Ishikawa (cell line): ENCODE results near the gene PELI3.

Experiments
- CREB1 ChIP-seq: IDR thresholded peaks from 2 replicates; pipeline ENCODE4 v1.6.1; 2012; ENCODE audit warnings: low read depth
- EGR1 ChIP-seq: IDR thresholded peaks from 2 replicates; pipeline ENCODE4 v1.6.1; 2012
- EP300 ChIP-seq: IDR thresholded peaks from 2 replicates; pipeline ENCODE4 v1.6.1; 2012; ENCODE audit warnings: borderline replicate concordance
- MAX ChIP-seq: IDR thresholded peaks from 2 replicates; pipeline ENCODE4 v1.6.1; 2012
- NFIC ChIP-seq: IDR thresholded peaks from 2 replicates; pipeline ENCODE4 v1.6.1; 2012
- RAD21 ChIP-seq: IDR thresholded peaks from 2 replicates; pipeline ENCODE4 v1.6.1; 2012; ENCODE audit warnings: low read depth
- TAF1 ChIP-seq: IDR thresholded peaks from 2 replicates; pipeline ENCODE4 v1.6.1; 2012; ENCODE audit warnings: low read depth, mild to moderate bottlenecking
- TCF12 ChIP-seq: IDR thresholded peaks from 2 replicates; pipeline ENCODE4 v1.6.1; 2012; ENCODE audit warnings: low read depth
- TEAD4 ChIP-seq: IDR thresholded peaks from 2 replicates; pipeline ENCODE4 v1.6.1; 2012
- YY1 ChIP-seq: IDR thresholded peaks from 2 replicates; pipeline ENCODE4 v1.6.1; 2012; ENCODE audit warnings: low read depth
- ZBTB7A ChIP-seq: IDR thresholded peaks from 2 replicates; pipeline ENCODE4 v1.6.1; 2012; ENCODE audit warnings: low read depth
- TF ChIP-seq, protein P1 (sequence below): IDR thresholded peaks from 2 replicates; pipeline ENCODE4 v1.6.1; 2012
- TF ChIP-seq, protein P2 (sequence below): IDR thresholded peaks from 2 replicates; pipeline ENCODE4 v1.6.1; 2012; ENCODE audit warnings: low read depth, mild to moderate bottlenecking

The PELI3 gene

DNA sequence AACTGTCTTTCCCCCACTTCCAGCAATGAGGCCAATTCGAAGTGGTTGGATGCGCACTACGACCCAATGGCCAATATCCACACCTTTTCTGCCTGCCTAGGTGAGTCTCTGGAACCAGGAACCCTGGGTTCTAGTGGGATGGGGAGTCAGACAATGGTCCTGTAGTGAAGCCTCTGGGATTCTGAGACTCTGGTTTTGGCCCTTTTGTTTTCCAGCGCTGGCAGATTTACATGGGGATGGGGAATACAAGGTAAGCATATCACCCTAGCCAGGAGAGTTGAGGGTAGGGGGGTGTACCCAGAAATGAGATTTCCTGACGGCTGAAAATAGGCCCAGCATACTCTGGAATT is 44.3 kb downstream of the PELI3 start:
- no peak for TF ChIP-seq EGR1
- TF ChIP-seq ZBTB7A: no peak
- TF ChIP-seq CREB1: no peak
- TF ChIP-seq, protein P1, sequence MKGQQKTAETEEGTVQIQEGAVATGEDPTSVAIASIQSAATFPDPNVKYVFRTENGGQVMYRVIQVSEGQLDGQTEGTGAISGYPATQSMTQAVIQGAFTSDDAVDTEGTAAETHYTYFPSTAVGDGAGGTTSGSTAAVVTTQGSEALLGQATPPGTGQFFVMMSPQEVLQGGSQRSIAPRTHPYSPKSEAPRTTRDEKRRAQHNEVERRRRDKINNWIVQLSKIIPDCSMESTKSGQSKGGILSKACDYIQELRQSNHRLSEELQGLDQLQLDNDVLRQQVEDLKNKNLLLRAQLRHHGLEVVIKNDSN: no peak
- TF ChIP-seq TEAD4: no peak
- TF ChIP-seq YY1: no peak
- TF ChIP-seq, protein P2, sequence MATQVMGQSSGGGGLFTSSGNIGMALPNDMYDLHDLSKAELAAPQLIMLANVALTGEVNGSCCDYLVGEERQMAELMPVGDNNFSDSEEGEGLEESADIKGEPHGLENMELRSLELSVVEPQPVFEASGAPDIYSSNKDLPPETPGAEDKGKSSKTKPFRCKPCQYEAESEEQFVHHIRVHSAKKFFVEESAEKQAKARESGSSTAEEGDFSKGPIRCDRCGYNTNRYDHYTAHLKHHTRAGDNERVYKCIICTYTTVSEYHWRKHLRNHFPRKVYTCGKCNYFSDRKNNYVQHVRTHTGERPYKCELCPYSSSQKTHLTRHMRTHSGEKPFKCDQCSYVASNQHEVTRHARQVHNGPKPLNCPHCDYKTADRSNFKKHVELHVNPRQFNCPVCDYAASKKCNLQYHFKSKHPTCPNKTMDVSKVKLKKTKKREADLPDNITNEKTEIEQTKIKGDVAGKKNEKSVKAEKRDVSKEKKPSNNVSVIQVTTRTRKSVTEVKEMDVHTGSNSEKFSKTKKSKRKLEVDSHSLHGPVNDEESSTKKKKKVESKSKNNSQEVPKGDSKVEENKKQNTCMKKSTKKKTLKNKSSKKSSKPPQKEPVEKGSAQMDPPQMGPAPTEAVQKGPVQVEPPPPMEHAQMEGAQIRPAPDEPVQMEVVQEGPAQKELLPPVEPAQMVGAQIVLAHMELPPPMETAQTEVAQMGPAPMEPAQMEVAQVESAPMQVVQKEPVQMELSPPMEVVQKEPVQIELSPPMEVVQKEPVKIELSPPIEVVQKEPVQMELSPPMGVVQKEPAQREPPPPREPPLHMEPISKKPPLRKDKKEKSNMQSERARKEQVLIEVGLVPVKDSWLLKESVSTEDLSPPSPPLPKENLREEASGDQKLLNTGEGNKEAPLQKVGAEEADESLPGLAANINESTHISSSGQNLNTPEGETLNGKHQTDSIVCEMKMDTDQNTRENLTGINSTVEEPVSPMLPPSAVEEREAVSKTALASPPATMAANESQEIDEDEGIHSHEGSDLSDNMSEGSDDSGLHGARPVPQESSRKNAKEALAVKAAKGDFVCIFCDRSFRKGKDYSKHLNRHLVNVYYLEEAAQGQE: no peak
- no peak for TF ChIP-seq RAD21
- TF ChIP-seq TAF1: no peak

GRCh38 chr11:66523611-66524010 is 56.9 kb downstream of the PELI3 start:
- no peak for TF ChIP-seq CREB1
- TF ChIP-seq ZBTB7A: no peak
- no peak for TF ChIP-seq NFIC
- no peak for TF ChIP-seq TAF1
- no peak for TF ChIP-seq EP300

DNA sequence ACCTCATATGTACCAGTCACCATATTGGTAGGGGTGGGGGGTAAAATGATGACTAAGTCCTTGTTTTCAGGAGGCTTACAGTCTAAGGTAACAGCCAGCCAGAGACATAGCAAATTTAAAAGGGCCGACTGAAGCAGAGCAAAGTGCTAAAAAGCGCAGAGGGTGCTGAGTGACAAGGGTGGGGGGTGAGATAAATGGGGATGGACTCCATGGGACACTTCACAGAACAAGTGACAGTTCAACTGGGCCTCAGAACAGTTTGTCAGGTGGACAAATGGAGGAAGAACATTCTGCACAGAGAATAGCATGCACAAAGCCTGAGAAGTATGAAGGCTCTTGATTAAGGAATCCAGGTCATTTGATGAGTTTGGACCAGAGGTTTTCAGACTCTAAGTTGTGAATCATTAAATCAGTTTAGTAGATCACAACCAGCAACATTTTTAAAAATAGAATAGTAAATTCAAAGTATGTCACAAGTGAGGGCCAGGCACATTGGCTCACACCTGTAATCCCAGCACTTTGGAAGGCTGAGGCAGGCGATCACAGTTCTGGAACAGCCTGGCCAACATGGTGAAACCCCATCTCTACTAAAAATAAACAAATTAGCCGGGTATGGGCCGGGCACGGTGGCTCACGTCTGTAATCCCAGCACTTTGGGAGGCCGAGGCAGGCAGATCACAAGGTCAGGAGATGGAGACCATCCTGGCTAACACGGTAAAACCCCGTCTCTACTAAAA is 57.8 kb downstream of the PELI3 start:
- TF ChIP-seq RAD21: no peak
- no peak for TF ChIP-seq EGR1
- TF ChIP-seq, protein P2: no peak
- TF ChIP-seq CREB1: no peak
- TF ChIP-seq, protein P1: no peak
- no peak for TF ChIP-seq TCF12
- no peak for TF ChIP-seq NFIC
- no peak for TF ChIP-seq MAX
- TF ChIP-seq TAF1: no peak
- no peak for TF ChIP-seq TEAD4
